Measurements from ENCODE around the gene PLEKHO2.

Gene PLEKHO2

DNA sequence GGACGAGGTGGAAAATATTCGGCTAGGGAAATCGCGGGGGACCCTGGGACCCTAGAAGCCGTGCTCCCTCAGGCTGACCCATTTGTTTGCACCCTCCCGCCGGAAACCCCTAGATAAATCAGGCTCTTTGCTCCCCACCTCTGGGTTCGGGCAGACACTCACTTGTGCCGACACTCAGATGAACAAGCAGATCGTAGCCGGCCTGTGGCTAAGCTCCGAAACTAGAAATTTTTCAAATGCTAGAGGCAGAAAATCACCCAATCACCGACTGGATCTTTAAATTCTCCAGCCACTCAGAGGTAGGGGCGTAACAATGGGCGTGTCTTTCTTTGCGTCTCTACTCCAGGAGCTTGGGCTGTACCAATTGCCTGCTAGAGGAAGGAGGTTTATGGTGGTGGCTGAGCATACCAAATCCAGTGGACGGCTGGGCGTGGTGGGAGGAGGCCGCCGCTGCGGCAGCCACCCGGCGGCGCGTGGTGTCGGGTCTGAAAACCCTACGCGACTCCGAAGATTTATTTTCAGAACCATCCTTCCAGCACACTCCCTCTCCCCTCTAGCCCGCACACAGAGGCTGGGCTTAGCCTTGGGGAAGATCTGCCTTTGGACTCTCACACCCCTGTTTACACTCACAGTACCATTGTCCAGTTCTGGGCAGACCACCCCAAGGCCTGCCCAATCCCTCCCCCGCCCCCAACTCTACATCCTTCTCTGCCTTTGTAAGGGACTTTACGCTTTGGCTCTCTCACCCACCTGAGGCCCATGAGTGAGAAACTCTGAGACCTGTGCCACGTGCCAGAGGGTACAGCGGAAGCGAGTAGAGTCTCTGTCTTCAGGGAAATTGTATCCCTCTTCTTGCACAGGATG is 16.1 kb upstream of the PLEKHO2 start, which contains the start of gene PIF1:
Gene PIF1, minus strand, starts transcription at position 217 of the 864 bp plus-strand sequence. CDS start 1,312 bp downstream, outside the sequence.
- DNase-seq (ENCODE audit: low read depth in 2 of 2, low spot score in 1 of 2): peak; percentile 72 to 73

DNA sequence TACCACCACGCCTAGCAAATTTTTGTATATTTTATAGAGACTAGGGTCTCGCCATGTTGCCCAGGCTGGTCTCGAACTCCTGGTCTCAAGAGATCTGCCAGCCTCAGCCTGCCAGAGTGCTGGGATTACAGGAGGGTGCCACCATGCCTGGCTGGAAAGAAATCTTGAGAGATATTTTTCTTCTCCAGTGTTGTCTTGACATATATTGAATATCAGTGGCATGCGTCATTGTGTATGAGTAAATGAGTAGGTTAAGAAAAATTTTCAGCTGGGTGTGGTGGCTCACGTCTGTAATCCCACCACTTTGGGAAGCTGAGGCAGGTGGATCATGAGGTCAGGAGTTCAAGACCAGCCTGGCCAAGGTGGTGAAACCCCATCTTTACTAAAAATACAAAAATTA is 12.7 kb upstream of the PLEKHO2 start:
- no peak for DNase-seq (ENCODE audit: low read depth in 2 of 2, low spot score in 1 of 2)

DNA sequence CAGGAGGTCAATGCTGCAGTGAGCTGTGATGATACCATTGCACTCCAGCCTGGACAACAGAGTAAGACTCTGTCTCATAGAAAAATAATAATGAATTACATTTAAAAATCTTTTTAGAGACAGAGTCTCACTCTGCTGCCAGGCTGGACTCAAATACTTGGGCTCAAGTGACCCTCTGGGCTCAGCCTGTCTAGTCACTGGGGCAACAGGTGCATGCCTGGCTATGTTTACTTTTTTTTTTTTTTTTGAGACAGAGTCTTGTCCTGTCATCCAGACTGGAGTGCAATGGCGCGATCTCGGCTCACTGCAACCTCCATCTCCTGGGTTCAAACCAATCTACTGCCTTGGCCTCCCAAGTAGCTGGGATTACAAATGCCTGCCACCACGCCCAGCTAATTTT is 8.0 kb upstream of the PLEKHO2 start:
- no peak for DNase-seq (ENCODE audit: low read depth in 2 of 2, low spot score in 1 of 2)

DNA sequence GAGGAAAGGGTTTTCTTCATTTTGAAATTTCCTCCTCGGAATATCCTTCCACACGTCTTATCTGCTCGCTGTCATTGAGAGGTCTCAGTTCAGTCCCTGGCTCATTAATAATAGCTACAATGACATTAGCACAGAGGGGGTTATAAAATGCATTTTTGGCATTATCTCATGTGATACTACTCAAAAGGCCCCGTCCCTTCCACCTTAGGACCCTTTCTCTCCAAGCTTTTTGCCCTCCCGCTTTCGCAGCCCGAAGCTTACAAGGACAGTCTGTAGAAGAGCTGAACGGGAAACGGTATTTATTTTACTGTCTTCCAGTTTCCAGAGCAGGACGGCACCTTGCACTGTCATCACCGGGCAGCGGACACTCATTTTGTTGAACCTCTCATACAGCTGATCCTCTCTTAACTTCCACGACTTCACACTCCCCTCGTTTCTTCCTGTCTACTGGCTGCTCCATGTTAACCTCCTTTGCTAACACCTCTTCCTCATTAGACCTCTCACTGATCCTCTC is 5.6 kb upstream of the PLEKHO2 start:
- DNase-seq (ENCODE audit: low read depth in 2 of 2, low spot score in 1 of 2): no peak

DNA sequence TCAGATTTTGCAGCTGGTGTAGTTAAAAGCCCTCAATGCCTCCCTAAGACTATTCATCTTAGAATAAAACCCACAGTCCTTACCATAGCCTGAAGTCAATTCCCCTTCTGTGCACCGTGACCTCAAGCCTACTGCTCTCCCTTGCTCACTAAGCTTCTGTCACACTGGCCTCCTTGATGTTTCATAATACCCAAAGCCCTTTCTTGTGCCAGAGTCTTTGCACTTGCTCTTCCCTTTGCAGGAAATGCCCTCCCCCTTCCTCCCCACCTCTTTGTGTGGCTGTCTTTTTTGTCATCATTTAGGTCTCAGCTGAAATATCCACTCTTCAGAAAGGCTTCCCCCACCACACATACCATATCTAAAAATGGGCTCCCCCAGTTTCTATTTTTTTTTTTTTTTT is 4.2 kb upstream of the PLEKHO2 start:
- no peak for DNase-seq (ENCODE audit: low read depth in 2 of 2, low spot score in 1 of 2)

DNA sequence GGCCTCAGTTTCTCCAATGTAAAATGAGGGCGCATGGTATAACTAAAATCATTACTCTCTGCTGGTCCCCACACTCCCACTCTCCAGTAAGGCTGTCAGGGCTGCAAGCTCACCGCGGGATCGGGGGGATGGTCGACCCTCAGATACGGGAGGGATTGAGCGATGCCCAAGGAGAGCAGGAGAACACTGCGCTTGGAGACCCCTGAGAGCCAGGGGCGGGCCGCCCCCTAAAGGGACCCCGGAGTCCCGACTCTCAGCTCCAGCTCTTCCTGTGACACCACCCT is 713 bp upstream of the PLEKHO2 start:
- DNase-seq (ENCODE audit: low read depth in 2 of 2, low spot score in 1 of 2): no peak

DNA sequence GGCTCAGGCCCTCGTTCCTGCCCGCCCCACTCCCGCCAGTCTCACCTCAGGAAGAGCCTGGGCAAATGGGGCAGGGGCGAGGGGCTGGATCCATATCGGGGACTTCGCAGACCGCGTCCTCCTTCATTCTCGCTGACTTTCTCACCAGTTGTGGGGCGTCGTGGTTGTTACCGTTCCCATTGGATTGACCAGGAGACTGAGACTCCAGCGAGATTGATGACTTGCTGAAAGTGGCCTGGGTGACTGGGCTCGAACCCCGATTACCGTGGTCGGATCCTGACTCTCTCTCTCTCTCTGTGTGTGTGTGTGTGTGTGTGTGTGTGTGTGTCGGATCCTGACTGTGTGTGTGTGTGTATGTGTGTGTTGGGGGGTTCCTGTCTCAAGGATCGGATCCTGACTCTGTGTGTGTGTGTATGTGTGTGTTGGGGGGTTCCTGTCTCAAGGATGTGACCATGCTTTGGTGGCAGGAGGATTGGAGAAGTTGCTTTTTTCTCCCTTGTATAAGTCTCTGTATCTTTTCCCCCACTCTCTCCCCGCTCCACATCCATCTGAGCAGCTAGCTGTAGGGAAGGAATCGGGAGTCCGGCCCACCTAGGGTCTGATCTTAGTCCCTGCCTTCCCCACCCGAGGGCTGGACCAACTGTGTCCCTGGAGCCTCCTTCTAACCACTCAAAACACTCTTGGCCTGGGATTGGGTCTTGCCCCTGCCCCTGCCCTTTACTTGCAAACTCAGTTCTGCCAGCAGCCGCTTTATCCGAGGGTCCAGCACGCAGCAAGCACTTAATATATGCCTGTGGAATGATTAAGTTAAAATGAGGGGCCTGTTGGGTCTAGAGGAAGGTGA is 603 bp downstream of the PLEKHO2 start:
- no peak for DNase-seq (ENCODE audit: low read depth in 2 of 2, low spot score in 1 of 2)

DNA sequence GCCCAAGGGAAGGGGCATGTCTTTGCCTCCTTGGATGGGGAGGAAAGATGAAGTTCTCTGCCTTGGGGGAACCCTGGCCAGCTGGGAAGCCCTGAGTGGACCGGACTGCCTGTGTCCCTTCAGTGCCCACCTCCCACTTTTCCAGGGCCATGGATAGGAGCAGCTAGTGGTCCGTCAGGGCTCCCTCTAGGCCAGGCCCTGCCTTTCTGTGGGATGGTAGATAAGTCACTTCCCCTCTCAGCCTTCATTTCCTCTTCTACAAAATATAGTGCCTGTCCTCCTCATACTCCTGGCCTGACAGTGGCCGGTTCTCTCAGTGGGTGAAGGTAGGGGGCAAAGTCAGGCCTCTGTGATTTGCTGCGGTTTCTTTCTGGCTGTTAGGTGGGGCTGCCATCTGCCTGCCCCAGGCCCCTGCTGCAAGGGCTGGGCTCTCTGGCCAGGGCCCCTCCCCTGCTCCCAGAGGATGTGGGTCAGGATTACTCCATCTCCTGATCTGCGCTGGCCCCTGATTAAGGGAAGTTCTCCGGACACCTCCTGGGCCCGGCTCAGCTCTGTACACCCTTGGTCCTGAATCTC is 1.4 kb downstream of the PLEKHO2 start:
- DNase-seq (ENCODE audit: low read depth in 2 of 2, low spot score in 1 of 2): no peak

DNA sequence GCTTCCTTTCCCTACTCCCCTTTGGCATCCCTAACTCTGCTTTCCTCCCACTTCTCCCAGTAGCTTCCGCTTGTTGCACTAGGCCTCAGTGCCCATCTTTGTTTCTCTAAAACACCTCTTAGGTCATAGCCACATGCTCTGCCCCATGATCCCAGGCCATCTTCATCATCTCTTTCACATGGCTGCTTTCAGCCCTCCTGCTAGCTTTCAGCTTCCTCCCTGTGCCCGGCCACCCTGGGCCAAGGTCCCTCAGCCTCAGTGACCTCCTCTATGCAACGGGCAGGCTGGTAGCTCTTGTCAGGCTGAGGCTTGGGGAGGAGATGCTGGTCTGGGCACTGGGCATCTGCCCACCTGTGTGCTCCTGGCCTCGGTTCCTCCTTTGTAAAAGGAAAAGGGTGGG is 2.3 kb downstream of the PLEKHO2 start:
- no peak for DNase-seq (ENCODE audit: low read depth in 2 of 2, low spot score in 1 of 2)

DNA sequence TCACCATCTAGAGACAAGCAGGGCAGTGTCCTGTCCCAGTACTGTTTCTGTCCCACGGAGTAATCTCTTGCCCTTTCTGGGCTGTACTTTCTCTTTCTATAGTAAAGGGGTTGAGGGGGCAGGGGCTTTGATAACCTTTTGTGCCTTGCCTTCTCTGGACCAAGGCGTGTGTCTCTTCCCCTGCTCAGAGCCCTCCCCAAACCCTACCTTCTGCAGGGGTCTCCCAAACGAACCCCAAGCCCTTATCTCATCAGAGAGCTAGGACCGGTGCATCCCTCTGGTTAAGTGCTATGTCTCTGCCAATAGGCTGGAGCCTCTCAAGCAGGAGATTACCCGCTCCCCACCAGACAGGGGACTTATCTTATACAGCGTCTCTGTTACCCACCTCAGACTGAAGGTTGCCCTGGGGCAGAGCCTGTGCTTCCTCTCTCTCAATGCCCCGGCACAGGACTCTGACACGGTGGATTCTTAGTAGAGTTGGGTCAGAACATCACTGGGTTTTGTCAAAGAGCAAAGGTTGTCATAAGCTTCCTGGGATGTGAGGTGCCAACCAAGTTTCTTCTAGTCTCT is 2.9 kb downstream of the PLEKHO2 start:
- no peak for DNase-seq (ENCODE audit: low read depth in 2 of 2, low spot score in 1 of 2)

DNA sequence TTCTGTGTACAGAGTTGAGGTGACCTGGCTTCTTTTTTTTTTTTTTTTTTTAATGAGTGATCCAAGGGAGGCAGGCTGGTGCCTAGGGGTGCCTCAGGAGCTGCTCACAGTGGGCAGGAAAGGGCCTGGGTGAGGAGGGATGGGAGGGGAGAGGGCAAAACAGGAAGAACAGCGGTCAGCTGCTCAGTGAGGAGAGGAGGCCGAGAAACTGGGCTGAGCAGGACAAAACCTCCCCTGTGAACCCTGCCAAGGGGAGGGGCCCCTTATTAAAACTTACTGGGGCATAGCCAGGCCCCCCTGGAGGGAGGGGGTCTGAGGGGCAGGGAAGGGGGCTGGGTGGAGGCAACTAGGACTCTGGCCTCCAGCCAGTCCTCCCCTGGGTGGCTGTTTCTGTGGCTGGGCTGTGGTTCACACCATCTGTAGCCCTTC is 3.5 kb downstream of the PLEKHO2 start:
- no peak for DNase-seq (ENCODE audit: low read depth in 2 of 2, low spot score in 1 of 2)

DNA sequence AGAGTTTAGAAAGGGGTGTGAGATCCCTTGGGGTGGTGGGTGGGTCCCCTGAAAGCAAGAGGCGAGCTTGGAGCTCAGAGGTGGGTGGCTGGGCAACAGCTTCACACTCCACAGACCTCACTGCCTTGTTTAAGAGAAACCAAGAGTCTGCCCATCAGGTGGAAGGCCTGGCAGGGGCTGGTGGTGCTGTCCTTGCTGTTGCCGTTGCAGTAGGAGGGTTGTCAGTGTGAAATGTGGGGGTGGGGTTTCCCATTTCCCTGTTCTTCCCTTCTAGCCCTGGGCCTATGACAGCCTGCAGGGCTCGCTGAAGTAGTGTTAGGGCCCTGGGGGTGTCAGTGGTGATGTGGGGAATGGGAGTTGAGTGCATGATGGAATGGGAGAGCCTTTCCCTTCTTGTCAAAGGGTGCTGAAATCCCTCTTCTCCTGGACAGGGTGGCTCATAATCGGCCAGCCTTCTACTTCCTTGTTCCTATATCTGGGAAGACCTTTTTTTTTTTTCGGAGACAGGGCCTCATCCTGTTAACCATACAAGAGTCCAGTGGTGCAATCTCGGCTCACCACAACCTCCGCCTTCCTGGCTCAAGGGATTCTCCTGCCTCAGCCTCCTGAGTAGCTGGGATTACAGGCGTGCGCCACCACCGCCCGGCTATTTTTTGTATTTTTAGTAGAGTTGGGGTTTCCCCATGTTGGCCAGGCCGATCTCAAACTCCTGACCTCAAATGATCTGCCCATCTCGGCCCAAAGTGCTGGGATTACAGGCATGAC is 4.3 kb downstream of the PLEKHO2 start:
- DNase-seq (ENCODE audit: low read depth in 2 of 2, low spot score in 1 of 2): no peak

DNA sequence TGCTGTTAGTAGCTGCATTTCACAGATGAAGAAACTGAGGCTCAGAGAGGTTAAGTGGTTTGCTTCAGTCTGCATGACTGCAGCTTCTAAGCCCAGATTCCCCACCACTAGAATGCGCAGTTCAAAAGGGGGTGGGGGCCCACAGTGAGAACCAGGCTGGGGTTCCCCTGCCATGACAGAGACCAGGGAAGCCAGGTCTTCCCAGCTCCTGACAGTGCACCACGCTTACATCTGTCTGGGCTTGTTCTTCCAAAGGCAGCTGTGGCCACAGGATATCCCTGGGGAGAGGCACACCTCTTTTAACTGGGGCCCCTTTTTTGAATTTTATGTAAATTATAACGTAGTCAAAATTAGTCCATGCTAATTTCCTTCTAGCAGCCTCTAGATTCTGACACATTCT is 5.3 kb downstream of the PLEKHO2 start:
- no peak for DNase-seq (ENCODE audit: low read depth in 2 of 2, low spot score in 1 of 2)

DNA sequence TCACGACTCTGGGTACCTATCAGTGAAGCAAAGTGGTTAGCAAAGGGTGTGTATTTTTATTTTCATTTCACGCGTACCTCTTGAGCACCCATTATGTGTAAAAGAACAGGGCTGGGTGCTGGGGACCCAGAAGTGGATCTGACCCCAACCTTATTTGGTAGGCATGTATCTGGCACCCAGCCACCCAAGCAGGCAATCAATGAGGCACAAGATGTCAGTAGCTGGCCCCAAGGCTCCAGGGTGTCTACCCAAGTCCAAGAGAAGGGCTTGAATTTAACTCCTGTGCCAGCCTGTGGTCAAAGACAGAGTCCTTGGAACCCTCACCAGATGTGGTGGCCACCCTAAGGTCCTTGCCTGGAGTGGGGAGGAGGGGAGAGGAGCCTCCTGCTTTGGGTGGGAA is 5.7 kb downstream of the PLEKHO2 start:
- no peak for DNase-seq (ENCODE audit: low read depth in 2 of 2, low spot score in 1 of 2)

DNA sequence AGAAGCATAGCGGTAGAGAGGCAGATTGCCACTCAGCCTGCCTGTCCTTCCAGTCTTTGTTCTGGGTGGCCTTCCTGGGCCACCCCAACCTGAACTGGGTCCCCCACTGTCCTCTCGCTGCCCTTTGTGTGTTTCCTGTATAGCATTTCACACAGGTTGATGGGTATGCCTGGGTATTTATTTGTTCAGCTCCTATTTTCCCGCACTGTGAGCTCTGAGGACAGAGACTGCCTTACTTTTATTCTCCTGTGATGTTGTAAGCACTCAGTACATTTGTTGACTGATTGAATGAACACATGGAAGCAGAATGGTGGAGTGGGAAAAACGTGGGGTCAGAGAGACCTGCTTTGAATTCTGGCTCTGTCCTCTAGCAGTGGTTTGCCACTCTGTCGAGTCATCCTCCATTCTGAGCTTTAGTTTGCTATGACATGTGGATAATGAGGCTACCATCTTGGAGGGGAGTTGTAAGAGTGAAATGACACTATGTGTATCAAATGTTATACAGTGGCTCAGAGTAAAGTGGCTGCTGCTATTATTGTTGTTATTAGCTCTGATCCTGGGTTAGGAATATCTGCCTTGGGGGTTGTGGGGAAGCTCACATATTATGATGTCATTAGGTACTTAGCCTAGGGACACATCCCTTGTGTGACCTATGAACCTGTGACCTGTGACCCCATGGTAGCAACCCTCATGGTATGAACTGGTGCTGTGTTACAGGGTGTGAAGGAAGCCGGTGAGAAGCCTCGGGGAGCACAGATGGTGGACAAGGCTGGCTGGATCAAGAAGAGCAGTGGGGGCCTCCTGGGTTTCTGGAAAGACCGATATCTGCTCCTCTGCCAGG is 6.4 kb downstream of the PLEKHO2 start:
- no peak for DNase-seq (ENCODE audit: low read depth in 2 of 2, low spot score in 1 of 2)

DNA sequence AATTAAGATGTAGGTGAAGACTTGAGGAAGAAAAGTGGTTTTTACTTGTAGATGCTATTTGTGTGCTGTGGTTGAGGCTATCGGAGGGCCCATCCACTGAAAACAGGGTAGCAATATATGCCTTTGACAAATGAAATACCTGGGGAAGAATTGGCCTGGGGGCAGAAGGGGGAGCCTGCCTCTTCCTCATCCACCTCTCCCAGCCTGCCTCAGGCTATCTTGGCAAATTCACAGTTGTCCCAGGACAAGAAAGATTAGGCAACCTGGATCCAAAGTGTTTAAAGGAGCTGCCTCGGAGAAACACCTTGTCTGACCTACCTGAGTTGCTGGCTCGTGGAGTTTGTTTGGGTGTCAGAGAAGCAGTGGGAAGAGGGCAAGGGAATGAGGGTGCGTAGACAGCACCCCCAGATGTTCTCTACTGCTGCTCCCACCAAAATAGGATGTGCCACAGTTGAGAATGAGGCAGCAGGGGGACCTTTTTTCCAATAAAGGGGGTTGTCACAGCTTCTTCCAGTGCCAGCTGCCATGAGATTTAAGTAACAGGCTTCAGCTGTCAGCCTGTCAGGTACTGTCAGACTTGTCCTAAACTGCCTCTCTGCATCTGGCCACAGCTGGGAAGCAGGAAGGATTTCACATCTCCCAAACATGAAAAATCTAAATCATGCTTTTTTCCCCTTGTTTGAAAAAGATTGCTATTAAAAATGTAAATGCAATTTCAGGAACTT is 9.2 kb downstream of the PLEKHO2 start:
- no peak for DNase-seq (ENCODE audit: low read depth in 2 of 2, low spot score in 1 of 2)

DNA sequence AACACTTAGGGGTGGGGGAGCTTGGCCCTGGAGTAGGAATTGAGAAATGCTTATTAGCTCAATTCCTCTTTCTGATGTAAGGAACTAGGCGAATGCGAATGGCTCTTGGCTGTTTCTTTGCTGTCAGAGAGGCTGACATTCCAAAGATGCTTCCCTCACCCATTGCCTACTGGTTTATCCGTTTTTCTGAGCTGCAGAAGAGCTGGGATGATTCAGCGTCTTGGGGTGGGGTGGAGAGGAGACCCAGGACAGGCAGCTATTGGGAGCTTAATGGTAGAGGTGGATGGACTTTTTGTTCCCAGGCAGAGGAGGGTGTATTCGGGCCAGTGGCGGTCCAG is 9.8 kb downstream of the PLEKHO2 start:
- no peak for DNase-seq (ENCODE audit: low read depth in 2 of 2, low spot score in 1 of 2)

DNA sequence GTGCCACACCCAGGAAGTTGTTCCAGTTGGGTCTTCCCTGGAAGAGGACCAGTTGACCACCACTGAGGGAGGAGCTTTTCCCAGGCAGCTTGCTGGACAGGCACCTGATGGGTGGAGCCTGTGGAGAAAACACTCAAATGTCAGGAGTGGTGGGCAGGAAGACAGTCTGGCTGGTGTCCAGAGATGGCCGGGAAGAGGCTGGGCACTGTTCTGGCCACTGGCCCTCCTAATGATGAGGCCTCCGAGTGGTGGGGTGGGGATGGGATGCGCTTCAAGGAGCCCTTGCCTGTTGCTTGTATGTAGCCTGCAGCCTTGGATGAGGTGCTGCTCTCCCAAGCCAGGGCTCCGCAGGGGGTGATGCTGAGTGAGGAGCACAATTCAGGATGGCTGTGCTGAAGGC is 12.3 kb downstream of the PLEKHO2 start:
- no peak for DNase-seq (ENCODE audit: low read depth in 2 of 2, low spot score in 1 of 2)

DNA sequence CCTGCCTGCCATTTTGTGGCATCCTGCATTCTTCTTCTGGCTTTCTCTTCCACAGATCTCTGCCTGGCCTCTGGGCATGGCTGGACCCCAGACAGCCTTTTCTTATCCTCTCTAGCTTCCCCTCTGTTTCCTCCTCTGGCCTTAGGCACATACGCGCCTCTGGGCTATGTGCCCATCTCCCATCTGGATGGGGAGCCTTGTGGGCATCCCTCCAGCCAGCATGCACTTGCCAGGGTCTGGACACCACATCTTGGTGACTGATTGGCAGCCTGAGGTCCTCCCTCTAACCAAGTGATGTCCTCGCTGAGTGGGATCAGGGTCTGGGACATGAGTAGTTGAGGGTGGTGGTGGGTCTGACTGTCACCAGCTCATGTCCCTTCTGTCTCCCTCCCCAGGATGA is 12.8 kb downstream of the PLEKHO2 start:
- no peak for DNase-seq (ENCODE audit: low read depth in 2 of 2, low spot score in 1 of 2)

Measured in stimulated activated CD8-positive, alpha-beta memory T cell treated with anti-CD3 and anti-CD28 coated beads, Interleukin-4, amount 100 ng/mL, for 4 hours (primary cell).